ENCODE results near the gene PGAP1.
A peak's percentile ranks its signal among the peaks of the same experiment; 100 is the strongest.

The PGAP1 gene

GRCh38 chr2:196801674-196802261, 124.7 kb downstream of the PGAP1 start:
- TF ChIP-seq CTCF (conservative IDR thresholded peaks at IDR 0.05) = no peak
- TF ChIP-seq ZFX (IDR thresholded peaks at IDR 0.05) = no peak
- no peak overlapping the region for H3K27ac ChIP-seq

GRCh38 chr2:196798980-196799379, 127.5 kb downstream of the PGAP1 start:
- H3K27ac ChIP-seq = peak overlapping the region; percentile 73
- TF ChIP-seq ZFX (IDR thresholded peaks at IDR 0.05) (no peak), CTCF (conservative IDR thresholded peaks at IDR 0.05) (no peak)

- TF ChIP-seq CTCF (conservative IDR thresholded peaks at IDR 0.05) (no peak), ZFX (IDR thresholded peaks at IDR 0.05) (no peak)
- no peak overlapping the region for H3K27ac ChIP-seq
These were observed 133.6 kb downstream of the PGAP1 start for GRCh38 chr2:196792865-196793264.

DNA sequence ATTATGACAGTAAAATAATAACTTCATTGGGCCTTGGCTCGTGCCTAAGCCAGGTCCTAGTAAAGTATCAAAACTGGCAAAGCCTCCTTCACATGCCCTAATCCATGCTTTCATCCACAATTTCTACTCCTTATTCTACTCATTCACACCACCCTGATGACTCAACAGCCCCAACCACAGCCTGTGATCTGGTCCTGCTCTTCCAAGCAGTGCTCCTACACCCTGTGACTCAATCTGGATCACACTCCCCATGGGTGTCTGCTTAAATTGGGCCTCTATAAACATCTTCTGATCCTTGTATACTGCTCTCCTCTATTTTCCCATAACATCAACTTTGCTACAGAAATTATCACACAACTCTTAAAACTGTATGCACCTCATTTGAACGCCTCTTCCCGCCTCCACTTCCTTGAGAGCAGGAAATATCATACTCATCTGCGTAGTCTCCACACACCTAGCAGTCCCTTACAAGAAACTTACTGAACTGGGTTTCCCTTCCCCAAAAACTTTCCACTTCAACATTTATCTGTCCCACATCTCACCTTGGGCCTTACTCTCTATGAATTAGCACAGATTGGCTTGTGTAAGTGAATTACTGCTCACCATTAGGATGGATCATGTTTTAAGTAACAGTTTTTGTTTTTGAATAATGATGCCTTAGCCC, 142.9 kb downstream of the PGAP1 start:
- H3K27ac ChIP-seq = no peak overlapping the region
- no peak for TF ChIP-seq CTCF (conservative IDR thresholded peaks at IDR 0.05)
- TF ChIP-seq ZFX (IDR thresholded peaks at IDR 0.05) = no peak

All from C4-2B (cell line).